GM21825 (cell line): Measurements from ENCODE around the gene METTL16.

Experiments
- ATAC-seq: cut with Tn5 transposase; IDR thresholded peaks from one replicate; pipeline ENCODE4 v1.9.1; 2021; ENCODE audit warnings: mild to moderate bottlenecking, moderate library complexity; ENCODE audit not compliant: unreplicated experiment

Gene METTL16

GRCh38 chr17:2385240-2386210, 126.2 kb downstream of the METTL16 start:
- ATAC-seq: no peak

GRCh38 chr17:2384439-2385127, 127.1 kb downstream of the METTL16 start:
- ATAC-seq: no peak

- ATAC-seq: no peak
Measured at GRCh38 chr17:2383628-2384167, 128.0 kb downstream of the METTL16 start.

GRCh38 chr17:2380950-2381649, 130.6 kb downstream of the METTL16 start:
- ATAC-seq: no peak

- no peak for ATAC-seq
Measured at GRCh38 chr17:2380226-2380922, 131.3 kb downstream of the METTL16 start.

- no peak for ATAC-seq
Measured at GRCh38 chr17:2379489-2380225, 132.0 kb downstream of the METTL16 start.

- no peak for ATAC-seq
Measured at GRCh38 chr17:2378905-2379304, 132.8 kb downstream of the METTL16 start.

GRCh38 chr17:2377659-2378058, 134.0 kb downstream of the METTL16 start:
- ATAC-seq: no peak

GRCh38 chr17:2376107-2376506, 135.6 kb downstream of the METTL16 start:
- no peak for ATAC-seq

- ATAC-seq: no peak
Measured at GRCh38 chr17:2375406-2375805, 136.3 kb downstream of the METTL16 start.

- no peak for ATAC-seq
Measured at GRCh38 chr17:2374549-2375285, 137.0 kb downstream of the METTL16 start.

- ATAC-seq: no peak
Measured at GRCh38 chr17:2373179-2373578, 138.5 kb downstream of the METTL16 start.

- no peak for ATAC-seq
Measured at GRCh38 chr17:2372681-2373080, 139.0 kb downstream of the METTL16 start.

GRCh38 chr17:2372180-2372579, 139.5 kb downstream of the METTL16 start:
- ATAC-seq: no peak

- ATAC-seq: no peak
Measured at GRCh38 chr17:2371183-2372130, 140.2 kb downstream of the METTL16 start.

- ATAC-seq: no peak
Measured at GRCh38 chr17:2370211-2370589, 141.5 kb downstream of the METTL16 start.

- no peak for ATAC-seq
Measured at GRCh38 chr17:2369551-2370210, 142.0 kb downstream of the METTL16 start.

- ATAC-seq: no peak
Measured at GRCh38 chr17:2369039-2369438, 142.6 kb downstream of the METTL16 start.
